ENCODE results near the gene ROR1.

The ROR1 gene

DNA sequence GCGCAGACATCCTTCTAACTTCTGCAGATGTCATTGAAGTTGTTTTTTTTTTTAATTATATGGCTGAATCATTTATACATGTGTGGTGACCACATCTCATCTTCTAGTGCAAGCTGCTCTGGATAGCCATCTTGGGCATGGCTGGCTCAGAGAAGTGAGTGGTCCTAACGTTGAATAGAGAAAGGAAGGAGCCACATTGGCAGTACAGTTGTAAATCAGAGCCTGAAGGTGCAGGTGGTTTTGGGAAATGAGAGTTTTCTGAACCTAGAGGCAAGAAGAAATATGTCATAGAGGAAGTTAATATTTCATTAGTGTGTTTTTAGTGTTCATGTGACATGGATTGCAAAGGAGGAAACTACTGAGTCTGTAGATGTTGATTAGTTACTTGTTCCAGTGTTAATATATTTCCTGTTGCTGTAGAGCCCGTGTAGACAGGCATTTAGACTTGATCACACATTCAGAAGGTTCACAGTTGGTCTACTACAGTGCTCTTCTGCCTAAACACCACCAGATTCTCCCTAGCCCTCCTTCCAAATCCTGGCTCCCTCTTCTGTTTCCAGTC, 163.7 kb downstream of the ROR1 start:
- DNase-seq (ENCODE audit: low spot score), result no peak

- no peak for DNase-seq (ENCODE audit: low spot score)
These were observed 166.6 kb downstream of the ROR1 start for GRCh38 chr1:63940440-63940839.

GRCh38 chr1:63943393-63943792, 169.6 kb downstream of the ROR1 start:
- DNase-seq (ENCODE audit: low spot score), result no peak

- no peak for DNase-seq (ENCODE audit: low spot score)
These were observed 172.1 kb downstream of the ROR1 start for GRCh38 chr1:63945943-63946342.

DNA sequence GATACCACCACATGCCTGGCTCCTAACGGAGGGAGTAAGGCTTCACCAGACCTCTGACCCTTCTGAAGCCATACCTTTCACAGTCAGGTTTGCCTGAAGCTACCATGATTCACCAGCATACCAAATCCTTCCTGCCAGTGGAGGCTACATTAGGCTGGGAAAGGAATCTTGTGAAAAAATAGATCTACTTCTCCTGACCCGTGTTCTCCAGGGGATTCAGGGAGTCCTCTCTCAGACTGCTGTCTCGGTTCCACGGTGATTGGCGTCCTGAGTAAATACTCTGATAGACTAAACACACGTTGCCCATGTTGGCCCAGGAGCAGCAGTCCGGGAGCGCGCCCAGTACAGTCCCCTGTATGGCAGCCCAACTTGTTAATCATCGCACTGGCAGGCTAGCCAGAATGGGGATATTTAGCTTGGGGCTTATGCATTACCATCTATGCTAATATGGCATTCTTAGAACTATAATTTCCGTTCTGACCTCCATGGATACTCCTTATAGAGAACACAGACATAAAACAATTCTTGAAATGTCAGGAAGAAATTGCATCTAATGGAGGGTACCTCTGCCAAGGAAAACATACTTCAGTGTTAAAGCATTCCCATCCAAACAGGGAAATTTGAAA, 173.2 kb downstream of the ROR1 start:
- DNase-seq (ENCODE audit: low spot score), result peak; percentile 13

GRCh38 chr1:63947904-63948303, 174.1 kb downstream of the ROR1 start:
- no peak for DNase-seq (ENCODE audit: low spot score)

GRCh38 chr1:63950023-63950422, 176.2 kb downstream of the ROR1 start:
- no peak for DNase-seq (ENCODE audit: low spot score)

DNA sequence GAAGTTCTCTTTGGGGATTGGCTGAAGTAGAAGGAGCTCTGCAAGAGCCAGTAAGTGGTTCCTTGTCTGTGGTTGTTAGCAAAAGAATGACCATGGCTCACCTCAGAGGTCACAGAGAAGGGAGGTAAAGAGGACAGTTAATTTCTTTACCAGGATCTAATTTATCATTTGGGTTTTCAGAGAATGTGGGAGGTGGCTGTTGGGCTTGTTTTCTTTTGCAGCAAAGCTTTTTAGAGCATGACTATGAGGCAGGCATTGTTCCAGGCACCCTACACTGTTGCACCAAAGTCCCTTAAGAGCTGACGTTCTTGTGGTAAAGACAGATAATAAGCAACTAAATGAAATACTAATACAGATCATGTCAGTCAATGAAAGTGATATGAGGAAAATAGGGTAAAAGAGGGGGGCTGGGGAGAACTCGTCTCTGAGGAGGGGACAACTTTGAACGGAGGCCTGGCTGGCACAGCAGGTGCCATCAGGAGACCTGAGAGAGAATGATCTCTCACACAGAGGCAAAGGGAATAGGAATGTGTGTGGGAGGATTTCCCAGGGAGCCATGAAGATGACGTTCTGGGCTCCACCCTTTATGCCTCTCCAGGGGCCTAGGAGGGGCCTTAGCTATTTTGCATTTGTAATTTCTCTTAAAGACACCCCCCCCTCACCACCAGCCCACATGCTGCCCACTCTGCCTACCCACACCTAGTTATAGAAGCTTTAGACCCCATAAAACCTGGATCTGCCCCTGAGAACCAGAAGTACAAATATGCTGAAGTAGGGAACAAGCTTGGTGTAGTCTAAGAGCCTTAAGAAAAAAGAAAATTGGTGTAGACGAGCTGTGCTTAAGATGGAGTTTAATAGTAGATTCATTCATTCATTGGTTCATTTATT, 177.5 kb downstream of the ROR1 start:
- peak; percentile 19 for DNase-seq (ENCODE audit: low spot score)

DNA sequence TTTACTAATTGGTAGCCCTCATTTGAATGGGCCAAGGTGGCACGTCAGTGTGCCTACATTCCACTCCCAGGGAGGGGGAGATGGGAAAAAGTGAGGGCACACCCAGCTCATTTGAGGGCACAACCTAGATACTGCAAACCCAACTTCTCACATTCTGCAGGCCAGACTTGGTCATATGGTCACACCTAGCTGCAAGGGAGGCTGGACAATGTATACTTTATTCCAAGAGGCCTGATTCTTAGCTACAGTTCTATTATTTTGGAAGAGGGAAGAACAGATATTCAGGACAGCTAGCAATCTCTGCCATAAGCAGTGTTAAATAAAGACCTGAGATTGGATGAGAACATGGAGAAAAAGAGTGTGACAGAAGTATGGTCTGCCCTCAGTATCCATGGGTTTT, 180.4 kb downstream of the ROR1 start:
- DNase-seq (ENCODE audit: low spot score), result no peak

DNA sequence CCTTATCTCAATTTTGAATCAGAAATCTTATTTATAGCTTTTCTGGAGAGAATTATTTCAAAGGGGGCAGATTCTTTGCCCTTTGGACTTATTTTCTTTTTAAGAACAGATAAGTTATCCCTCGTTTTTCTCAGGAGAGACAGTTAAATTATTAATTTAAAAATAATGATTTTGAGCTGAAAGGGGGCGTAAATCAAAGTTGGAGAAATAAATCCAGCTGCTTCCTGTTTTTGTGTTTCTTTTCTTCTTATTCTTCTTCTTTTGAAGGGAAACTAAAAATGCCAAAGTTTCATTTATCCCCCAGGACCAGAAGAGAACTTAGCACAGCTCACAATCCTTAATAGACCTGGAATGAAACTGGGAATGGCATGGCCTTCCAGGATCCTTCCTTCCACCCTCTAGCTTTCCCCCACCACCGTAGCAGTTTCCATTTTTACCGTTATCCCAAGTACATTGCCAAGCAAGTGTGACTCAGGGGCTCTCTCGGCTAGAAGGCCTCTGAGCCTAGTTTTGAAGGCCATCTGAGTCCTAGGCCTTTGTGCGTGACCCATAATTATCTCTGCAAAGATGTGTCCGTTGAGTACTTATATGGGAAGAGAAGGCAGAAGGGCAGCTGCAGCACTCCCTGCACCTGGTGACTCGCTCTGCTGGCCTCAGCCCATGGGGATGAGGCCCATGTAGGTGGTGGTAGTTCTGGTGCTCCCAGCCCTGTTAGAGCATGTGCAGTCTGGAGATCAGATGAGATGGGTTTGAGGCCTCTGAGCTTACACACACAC, 181.7 kb downstream of the ROR1 start:
- no peak for DNase-seq (ENCODE audit: low spot score)

DNA sequence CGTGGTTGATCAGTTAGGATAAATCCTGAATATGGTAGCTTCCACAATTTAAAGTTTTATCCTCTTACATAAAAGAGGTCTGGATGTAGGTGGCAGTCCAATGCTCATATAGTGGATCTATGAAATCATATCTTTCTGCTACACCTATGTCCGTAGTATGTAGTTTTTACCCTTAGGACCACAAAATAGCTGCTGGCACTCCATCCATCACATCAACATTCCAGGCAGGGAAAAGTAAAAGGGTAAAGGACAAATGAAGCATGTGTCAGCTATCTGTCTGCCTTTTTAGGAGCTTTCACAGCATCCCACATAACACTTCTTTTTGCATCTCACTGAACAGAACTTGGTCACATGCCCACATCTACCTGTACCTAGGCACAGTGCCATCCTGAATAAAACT, 184.7 kb downstream of the ROR1 start:
- no peak for DNase-seq (ENCODE audit: low spot score)

- DNase-seq (ENCODE audit: low spot score), result no peak
These were observed 186.5 kb downstream of the ROR1 start for GRCh38 chr1:63960326-63960725.

DNA sequence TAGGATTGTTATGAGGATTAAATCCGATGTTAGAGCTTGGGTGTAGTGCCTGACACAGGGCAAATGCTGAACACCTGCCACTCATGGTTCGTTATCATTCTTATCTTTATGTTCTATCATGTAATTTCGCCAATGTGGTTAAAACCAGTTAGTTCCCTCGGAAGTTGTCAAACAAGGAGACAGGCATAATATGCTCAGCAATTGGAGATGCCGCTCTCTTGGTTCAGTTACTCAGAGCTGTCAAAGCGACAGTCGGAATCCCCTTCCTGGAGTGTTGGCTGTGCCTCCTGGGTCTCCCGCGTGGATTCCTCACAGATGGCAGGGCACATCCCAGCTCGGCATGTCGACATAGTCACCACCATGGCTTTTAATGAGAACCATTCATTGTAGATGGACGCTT, 192.2 kb downstream of the ROR1 start:
- DNase-seq (ENCODE audit: low spot score), result no peak

DNA sequence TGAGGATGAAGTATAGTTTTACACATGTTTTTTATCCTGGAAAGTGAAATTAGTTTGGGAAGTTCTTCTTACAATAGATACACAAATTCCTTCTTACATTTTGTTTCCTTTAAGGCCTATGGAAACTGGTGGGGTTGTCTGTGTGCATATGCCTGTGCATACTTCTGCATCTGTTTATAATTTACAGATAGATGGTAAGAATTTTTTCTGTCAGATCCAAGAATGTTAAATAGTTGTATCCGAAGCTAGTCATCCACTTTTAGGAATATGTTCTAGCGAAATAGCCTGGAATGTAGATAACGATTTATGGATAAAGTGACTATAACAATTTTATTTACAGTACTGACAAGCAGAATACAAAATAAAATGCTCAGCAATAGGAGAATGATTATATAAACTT, 194.1 kb downstream of the ROR1 start:
- no peak for DNase-seq (ENCODE audit: low spot score)

DNA sequence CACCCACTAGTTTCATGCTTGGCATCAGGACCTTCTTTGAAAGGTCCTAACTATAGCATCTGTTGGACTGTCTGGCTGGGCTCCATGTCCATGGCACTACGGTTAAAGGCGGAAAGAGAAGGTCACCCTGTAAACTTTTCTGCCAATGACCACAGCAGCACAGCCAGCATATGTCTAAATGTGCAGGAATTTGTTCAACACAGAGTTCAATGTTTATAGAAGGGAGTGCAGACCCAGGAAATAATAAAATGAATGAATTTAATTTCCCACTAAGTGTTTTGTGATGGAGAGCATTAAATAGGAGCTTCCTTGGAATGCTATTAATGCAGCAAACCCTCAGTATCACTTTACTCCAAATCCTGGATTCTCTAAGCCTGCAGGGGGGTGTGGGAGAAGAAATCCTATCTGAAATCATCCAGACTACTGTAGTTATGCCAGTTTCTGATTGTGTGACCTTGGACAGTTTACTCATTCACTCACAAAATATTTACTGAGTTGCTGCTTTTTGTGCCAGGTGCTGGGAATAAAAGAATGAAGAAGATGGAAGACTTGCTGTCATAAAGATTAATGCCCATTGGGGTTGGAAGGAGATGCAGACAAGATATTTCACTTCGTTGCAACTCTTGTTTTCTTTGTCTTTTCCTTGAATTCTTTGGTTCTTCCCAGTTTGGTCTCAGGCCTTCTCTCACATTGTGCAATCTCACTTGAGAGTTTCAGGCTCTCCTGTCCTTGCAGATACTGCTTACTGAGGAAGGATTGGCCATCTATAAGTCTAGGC, 195.0 kb downstream of the ROR1 start:
- DNase-seq (ENCODE audit: low spot score), result peak; percentile 17

- no peak for DNase-seq (ENCODE audit: low spot score)
These were observed 195.7 kb downstream of the ROR1 start for GRCh38 chr1:63969441-63969901.

- DNase-seq (ENCODE audit: low spot score), result no peak
These were observed 197.7 kb downstream of the ROR1 start for GRCh38 chr1:63971557-63971956.

- DNase-seq (ENCODE audit: low spot score), result no peak
These were observed 199.2 kb downstream of the ROR1 start for GRCh38 chr1:63973005-63973419.

- no peak for DNase-seq (ENCODE audit: low spot score)
These were observed 201.1 kb downstream of the ROR1 start for GRCh38 chr1:63974966-63975365.

- no peak for DNase-seq (ENCODE audit: low spot score)
These were observed 201.7 kb downstream of the ROR1 start for GRCh38 chr1:63975481-63975880.

DNA sequence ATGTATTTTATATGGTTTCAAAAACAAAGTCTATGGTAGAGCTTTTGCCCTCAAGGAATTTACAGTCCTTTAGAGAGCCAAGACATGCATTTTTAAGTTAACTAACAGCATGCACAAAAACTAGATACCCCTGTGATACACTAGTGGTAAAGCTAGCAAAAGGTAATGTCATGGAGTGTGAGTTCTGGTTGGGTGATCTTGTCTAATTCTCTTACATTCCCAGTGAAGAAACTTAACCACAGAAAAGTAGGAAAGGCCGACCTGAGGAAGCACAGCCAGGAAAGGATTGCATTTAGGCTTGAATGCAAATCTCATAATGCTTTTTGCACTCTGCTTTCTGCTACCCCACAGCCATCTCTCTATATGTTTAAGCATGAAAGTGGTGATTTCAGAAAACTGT, 202.2 kb downstream of the ROR1 start:
- DNase-seq (ENCODE audit: low spot score), result no peak

- no peak for DNase-seq (ENCODE audit: low spot score)
These were observed 203.6 kb downstream of the ROR1 start for GRCh38 chr1:63977466-63977865.

Data from hepatic stellate cell (primary cell).